ENCODE results near the gene FBXO39.
"Not testable (repeated sequence)": the region's sequence is repeated elsewhere in the genome, so short reads cannot be mapped to it uniquely, and the experiment has no call there.

The FBXO39 gene

DNA sequence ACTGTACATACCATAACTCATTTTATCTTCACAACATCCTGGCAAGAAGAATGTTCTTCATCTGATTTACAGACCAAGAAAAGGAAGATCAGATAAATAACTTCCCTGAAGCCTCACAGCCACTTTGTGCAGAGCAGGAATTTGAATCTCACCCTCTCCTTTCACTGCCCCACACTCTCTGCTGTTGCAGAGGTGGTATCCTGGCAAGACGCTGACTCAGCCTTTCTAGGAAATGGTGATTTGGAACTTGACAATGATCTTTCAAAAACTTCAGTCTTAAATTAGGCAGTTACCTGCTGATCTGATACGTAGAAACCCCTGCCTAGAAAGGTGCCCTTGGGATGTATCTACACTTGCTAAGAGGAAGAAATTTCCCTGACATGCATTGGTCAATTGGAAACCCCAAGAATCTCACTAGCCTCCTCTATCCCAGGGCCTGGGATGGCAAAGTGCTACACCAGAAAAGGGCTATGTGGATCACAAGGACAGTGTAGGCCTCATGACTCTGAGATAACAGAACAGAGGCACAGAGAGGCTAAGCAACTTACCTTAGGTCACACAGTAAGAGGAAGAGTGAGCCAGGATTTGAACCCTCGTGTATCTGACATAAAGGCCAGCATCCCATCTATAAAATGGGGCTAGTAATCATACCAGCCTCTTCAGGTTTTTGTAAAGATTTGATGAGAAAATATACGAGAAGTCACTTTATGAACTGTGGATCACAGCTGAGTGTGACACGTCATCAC, 17.9 kb downstream of the FBXO39 start:
- DNase-seq = no peak

DNA sequence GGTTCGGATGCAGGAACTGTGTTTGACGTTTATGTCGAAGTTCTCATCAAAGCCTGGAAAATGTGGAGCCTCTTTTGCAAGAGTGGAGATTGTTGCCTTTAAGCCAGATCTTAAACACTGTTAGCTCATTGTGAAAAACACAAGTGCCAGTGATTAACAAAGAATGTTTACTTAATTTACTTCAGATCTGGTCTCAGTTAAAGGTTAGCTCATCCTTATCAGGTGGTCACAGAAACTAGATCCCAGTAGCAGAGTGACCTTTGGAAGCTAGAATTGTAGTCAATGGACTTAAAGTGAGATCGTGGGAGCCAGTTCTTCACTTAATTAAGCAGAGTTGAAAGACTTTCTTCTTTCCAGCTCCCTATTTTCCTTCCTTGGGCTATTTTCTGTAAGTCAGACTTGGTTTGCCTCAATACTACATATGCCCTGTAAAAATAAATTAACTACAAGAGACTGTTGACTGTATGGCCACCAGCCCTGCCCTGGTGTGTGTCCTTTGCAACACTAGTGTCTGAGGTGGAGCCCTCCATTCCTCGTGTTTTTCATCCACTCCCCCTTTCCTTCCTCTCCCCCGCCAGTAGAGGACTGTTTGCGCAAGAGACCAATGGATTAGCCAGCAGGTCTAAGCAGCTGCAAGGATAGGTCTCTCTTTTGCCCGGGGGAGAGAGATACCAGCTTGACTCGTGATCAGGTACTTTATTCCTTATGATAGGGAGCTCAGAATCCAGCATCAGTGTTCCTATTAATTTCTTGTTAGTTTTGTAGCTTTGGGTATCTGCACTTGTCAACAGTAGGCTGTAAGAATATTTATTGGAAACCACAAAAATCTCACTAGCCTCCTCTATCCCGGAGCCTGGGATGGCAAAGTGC, 20.2 kb downstream of the FBXO39 start:
- no peak for DNase-seq

- no peak for DNase-seq
Observed at GRCh38 chr17:6796887-6797490, 21.0 kb downstream of the FBXO39 start.

GRCh38 chr17:6797718-6798351, 21.8 kb downstream of the FBXO39 start:
- no peak for DNase-seq

DNA sequence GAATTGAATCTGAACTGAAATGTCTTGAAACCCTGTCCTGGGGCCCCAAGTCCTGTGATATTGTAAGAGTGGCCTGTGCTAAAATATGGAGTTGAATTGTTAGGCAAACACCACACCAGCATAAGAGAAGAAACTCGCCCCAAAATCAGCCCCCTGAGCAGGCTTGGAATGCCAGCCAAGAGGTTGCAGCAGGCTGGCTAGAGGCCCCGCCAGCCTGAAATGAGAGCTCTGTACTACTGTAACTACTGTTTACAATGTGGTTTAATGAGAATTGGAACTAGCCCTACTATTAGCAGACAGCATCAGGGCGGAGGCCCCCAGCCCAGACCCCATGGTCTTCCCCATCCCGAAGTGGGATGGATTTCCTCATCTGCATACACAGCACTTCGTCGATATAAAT, 23.7 kb downstream of the FBXO39 start:
- DNase-seq = no peak

DNA sequence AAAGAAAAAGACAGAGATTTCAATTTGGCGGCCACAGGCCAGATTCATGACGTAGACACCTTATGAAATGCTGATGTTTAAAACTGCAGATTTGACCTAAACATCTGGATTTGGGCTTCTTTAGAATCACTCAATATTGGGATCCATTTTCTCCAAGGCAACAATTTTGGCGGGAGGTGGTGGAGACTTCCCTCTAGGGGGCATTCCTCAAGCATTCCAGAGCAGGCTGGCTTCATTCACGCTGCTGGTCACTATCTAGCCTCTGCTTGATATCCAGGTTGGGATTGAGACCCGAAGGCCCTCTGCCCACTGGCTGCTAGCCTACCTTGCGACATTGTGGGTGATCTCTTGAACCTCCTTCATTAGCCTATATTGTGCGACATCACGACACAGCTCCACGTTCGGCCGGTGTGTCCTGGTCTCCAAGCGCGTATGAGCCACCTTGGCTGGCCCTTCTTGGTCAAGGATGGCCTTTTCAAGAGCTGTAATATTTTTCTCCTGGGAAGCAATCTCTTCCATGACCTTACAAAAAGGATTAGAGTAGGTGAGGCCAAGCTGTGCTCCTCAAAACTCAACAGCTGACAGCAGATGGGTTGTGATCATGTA, 24.5 kb downstream of the FBXO39 start:
- DNase-seq = peak; percentile 67

DNA sequence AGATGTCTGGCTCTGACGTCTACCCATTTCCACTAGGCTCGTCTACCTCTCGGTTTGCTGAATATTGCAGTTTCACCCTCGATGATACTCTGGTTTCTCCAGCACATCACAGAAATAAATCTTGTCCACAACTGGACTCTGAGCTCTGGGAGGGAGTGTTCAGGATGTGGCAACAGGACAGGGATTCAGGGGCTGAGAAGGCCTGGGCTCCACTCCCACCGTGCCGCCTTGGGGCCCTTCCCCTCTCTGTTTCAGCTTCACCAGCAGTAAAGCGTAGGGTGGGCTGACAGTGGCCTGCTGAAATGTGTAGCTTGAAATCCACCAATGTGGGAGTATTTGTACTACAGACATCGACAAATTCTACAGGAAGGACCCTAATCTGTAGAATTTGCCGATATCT, 35.5 kb downstream of the FBXO39 start:
- no peak for DNase-seq

- DNase-seq = no peak
Observed at GRCh38 chr17:6812295-6812694, 36.3 kb downstream of the FBXO39 start.

DNA sequence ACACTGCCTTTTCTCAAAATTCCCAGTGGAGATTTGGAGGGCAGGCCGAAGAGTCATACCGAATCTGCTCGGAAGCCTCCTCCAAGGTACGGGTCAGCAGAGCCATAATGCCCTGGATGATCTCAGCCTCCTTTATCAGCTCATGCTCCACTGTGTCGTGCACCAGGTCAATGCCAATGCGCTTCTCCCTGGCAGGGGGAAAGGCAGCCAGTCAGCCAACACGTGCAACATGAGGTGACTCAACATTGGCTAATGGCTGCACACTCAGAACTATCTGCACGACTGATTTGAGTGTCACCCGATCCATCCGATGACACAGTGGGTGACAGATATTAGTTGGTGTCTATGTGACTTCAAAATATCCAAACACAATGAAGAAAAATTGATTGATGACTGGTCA, 39.8 kb downstream of the FBXO39 start:
- DNase-seq = no peak

GRCh38 chr17:6816368-6816767, 40.4 kb downstream of the FBXO39 start:
- not testable (repeated sequence) for DNase-seq

DNA sequence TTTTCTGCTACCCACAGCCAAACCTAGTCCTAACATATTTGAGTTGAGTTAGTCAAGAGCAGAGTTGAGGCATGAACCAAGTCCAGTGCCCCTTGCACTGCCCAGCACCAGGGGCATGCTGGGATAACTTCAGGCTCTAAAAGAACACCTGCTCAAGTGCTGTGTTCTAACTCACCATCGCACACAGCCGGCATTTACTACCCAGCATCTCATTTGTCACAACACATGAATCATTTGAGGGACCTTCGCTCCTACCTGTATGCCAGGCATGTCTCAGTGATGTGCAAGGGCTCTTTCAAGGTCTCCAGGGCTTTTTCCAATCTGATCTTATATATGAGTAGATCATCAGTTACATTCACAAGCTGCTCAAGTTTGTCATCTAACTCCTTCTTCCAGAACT, 42.9 kb downstream of the FBXO39 start:
- DNase-seq = no peak

- no peak for DNase-seq
Observed at GRCh38 chr17:6823011-6823442, 47.0 kb downstream of the FBXO39 start.

GRCh38 chr17:6830383-6830986, 54.5 kb downstream of the FBXO39 start:
- no peak for DNase-seq

DNA sequence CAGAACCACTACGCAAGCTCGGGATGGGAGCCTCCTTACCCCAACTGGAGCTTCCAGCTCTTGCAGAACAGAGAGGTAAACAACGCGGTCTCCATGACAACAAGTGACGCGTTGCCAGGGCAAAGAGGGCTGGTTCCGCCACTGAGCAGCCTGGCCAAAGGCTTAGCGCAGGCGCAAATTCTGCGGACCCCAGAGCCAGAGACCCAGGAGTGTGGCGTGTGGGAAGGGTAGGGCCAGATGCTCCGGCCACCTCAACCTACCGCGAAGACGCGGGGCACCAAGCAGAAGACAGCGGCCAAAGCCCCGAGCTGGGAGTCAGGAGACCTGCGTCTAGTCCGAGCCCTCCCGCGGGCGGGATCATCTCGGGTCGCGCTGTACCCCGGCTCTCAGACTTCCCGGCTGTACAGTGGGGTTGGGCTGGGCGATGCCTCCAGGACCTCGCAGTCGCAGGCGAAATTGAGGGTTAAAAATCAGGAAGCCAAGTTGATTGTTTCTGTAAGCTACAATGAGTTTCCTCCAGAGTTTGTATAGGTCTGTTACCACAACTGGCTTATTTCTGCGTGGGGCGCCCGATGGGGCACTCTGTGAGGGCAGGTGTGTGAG, 55.7 kb downstream of the FBXO39 start, which contains the start of gene TEKT1:
Gene TEKT1 (minus strand): TSS at position 69 of the 603 bp plus-strand sequence. CDS start 1,353 bp downstream, outside the sequence.
- DNase-seq = peak; percentile 88

Measured in activated effector memory CD4-positive, alpha-beta T cell treated with anti-CD3 and anti-CD28 coated beads, Interleukin-2, amount 50 U/mL, for 16 hours (primary cell).